Prostate gland (tissue), 2 donors: ENCODE data around the gene IDUA. TPM values are rescaled to one million over a fixed set of nuclear protein-coding genes. Genes with fewer than 3 reads are reported as not detected.
"Not testable (repeated sequence)": the region's sequence is repeated elsewhere in the genome, so short reads cannot be mapped to it uniquely, and the experiment has no call there.

Source experiments
- DNase-seq: peaks from one replicate; pipeline ENCODE4 v3.0.0-alpha.2; 2019; ENCODE audit warnings: low spot score
- H3K27ac ChIP-seq, 2 donors: fragments of 200-600 bp; sonication (generic); 2 replicates each; pipeline ENCODE4 v1.5.1; 2017 to 2019
- H3K27me3 ChIP-seq: fragments of 200-600 bp; sonication (generic); replicated peaks from 2 replicates; pipeline ENCODE4 v1.5.1; 2019; ENCODE audit not compliant: insufficient read depth
- H3K36me3 ChIP-seq, 2 donors: fragments of 200-600 bp; sonication (generic); 1 replicate in 1 of 2; 2 replicates in 1 of 2; pipeline versions ENCODE4 v1.5.1 to v1.8.1; 2017 to 2019
- H3K4me1 ChIP-seq: fragments of 200-600 bp; sonication (generic); replicated peaks from 2 replicates; pipeline ENCODE4 v1.5.1; 2019
- H3K4me3 ChIP-seq, 2 donors: fragments of 200-600 bp; sonication (generic); 2 replicates each; pipeline ENCODE4 v1.5.1; 2017 to 2019
- H3K9me3 ChIP-seq: fragments of 200-600 bp; sonication (generic); 2 replicates; pipeline ENCODE4 v1.5.1; 2017
- CTCF ChIP-seq, 4 experiments: fragments of 200-600 bp in 2 of 4; fragments of 450-650 bp in 2 of 4; sonication (generic) in 2 of 4; IDR thresholded peaks; 1 replicate in 3 of 4; 2 replicates in 1 of 4; pipeline ENCODE4 v1.5.1; 2016 to 2019; ENCODE audit warnings: antibody characterized with exemption in 4 of 4, mild to moderate bottlenecking in 2 of 4, moderate library complexity in 2 of 4
- POLR2A ChIP-seq: fragments of 450-650 bp; IDR thresholded peaks from one replicate; pipeline ENCODE4 v1.6.1; 2016; ENCODE audit warnings: antibody characterized with exemption, mild to moderate bottlenecking
- POLR2AphosphoS5 ChIP-seq: sonication (generic); formaldehyde crosslinking; IDR thresholded peaks from one replicate; pipeline ENCODE4 v1.6.1; 2017; ENCODE audit warnings: antibody characterized with exemption
- WGBS: methylation state at CpG from one replicate; pipeline ENCODE4 v1.1.5; 2018; 5-methylcytosine and 5-hydroxymethylcytosine counted together
- intact Hi-C: fragments of 100-400 bp; cut with DNase I; formaldehyde crosslinking; loops from one replicate; pipeline ENCODE4 v1.14.2; 2022
- total RNA-seq, 2 donors: library from RNA; depleted of rRNA; stranded (reverse); fragments of >200 nt; gene quantifications; one replicate each; pipeline ENCODE4 v1.1.0, GENCODE V29; 2016

Gene IDUA
- total RNA-seq, 2 donors from 2014 or later: 53.6 to 56.8 TPM

- no peak overlapping the region for H3K27ac ChIP-seq
- 3% methylated on average over 49 of the region's 68 CpGs for WGBS
- H3K36me3 ChIP-seq: no peaks in the 10 kb centered on the region
- peaks cover 22% of the 10 kb centered on the region for H3K27me3 ChIP-seq
- no peak for TF ChIP-seq POLR2A
- no peak for TF ChIP-seq POLR2AphosphoS5
- no peak for TF ChIP-seq CTCF (IDR thresholded peaks at IDR 0.05)
- peaks cover 16% of the 10 kb centered on the region for H3K4me1 ChIP-seq
- DNase-seq: no peak
- no peaks in the 10 kb centered on the region for H3K9me3 ChIP-seq
- intact Hi-C loops: no loop called here
- H3K4me3 ChIP-seq: peak overlapping the region; percentile 18 to 29
These were observed 10.7 kb downstream of the IDUA start for GRCh38 chr4:997375-998071.

GRCh38 chr4:998096-998691, 11.3 kb downstream of the IDUA start:
- Histone ChIP-seq H3K27me3 (peaks cover 28% of the 10 kb centered on the region), H3K9me3 (no peaks in the 10 kb centered on the region), H3K36me3 (no peaks in the 10 kb centered on the region), H3K4me1 (peaks cover 18% of the 10 kb centered on the region), H3K4me3 (no peak overlapping the region), H3K27ac (no peak overlapping the region)
- intact Hi-C loops: no loop called here
- TF ChIP-seq CTCF (IDR thresholded peaks at IDR 0.05): no peak
- TF ChIP-seq POLR2AphosphoS5: no peak
- TF ChIP-seq POLR2A: no peak
- no peak for DNase-seq
- 36% methylated on average over 12 of the region's 12 CpGs for WGBS

GRCh38 chr4:999240-999863, 12.5 kb downstream of the IDUA start:
- WGBS: 38% methylated on average over 17 of the region's 21 CpGs
- H3K36me3 ChIP-seq, H3K27ac ChIP-seq, DNase-seq, intact Hi-C loops, H3K9me3 ChIP-seq, H3K4me3 ChIP-seq: not testable (repeated sequence)
- H3K27me3 ChIP-seq: peaks cover 38% of the 10 kb centered on the region
- peaks cover 16% of the 10 kb centered on the region for H3K4me1 ChIP-seq

GRCh38 chr4:999882-1000425, 13.1 kb downstream of the IDUA start:
- intact Hi-C loops: no loop called here
- DNase-seq: no peak
- no peaks in the 10 kb centered on the region for H3K9me3 ChIP-seq
- 56% methylated on average over 17 of the region's 18 CpGs for WGBS
- H3K27ac ChIP-seq: no peak overlapping the region
- peaks cover 40% of the 10 kb centered on the region for H3K27me3 ChIP-seq
- peaks cover 16% of the 10 kb centered on the region for H3K4me1 ChIP-seq
- no peak overlapping the region for H3K4me3 ChIP-seq
- TF ChIP-seq POLR2AphosphoS5 (no peak), POLR2A (no peak), CTCF (IDR thresholded peaks at IDR 0.05) (no peak)
- H3K36me3 ChIP-seq: no peaks in the 10 kb centered on the region

GRCh38 chr4:1000686-1001260, 13.9 kb downstream of the IDUA start:
- intact Hi-C loops: no loop called here
- H3K4me3 ChIP-seq: no peak overlapping the region
- no peaks in the 10 kb centered on the region for H3K9me3 ChIP-seq
- H3K36me3 ChIP-seq: no peaks in the 10 kb centered on the region
- H3K27ac ChIP-seq: no peak overlapping the region
- WGBS: 83% methylated on average over 14 of the region's 15 CpGs
- peaks cover 16% of the 10 kb centered on the region for H3K4me1 ChIP-seq
- TF ChIP-seq POLR2AphosphoS5 (no peak), CTCF (IDR thresholded peaks at IDR 0.05) (no peak), POLR2A (no peak)
- H3K27me3 ChIP-seq: peaks cover 40% of the 10 kb centered on the region
- no peak for DNase-seq
